NCI-H774 (cell line): Measurements from ENCODE around the gene ARID1B.
"Not testable (repeated sequence)": the region's sequence is repeated elsewhere in the genome, so short reads cannot be mapped to it uniquely, and the experiment has no call there.

Experiments used
- DNase-seq: peaks from one replicate; lab custom pipeline; 2025; lab: John Stamatoyannopoulos, UW

The ARID1B gene

GRCh38 chr6:156963712-156964700 lies 186.8 kb downstream of the ARID1B start:
- no peak for DNase-seq

DNA sequence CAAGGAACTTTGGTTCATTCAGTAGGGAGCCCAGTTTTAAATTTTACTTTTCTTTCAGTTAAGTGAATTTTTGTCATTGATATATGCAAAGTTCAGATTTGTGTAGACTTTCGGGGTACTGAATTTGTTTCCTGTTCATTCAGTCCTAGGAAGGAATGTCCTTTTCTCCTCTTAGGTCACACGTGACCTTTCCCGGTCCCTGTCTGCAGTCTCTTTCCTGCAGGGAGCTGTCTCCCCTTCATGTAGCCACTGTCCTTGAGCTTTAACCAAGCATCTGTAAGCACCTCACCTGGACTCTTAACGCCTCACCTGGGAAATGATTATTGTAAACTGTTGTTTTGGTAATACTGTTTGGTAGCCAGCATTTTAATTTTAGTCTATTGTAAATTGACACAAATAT lies 190.7 kb downstream of the ARID1B start:
- no peak for DNase-seq

DNA sequence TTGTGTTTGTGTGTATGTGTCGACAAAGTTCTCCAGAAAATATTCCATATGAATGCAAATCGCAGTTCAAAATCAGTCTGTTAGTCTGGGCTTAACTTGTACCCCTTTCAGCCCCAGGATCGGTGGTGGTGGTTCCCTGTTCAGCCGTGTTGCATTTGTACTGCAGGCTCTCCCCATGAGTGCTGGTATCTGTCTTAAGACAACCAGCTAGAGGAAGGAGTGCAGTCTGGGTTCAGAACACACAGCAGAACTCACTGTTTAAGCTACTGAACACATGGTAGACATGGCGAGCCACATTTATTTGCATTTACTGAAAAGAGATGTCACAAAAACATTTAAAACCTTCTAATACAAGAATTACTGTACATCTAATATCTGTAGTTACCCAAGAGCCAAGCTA lies 192.1 kb downstream of the ARID1B start:
- no peak for DNase-seq

GRCh38 chr6:156970595-156971112 lies 193.5 kb downstream of the ARID1B start:
- DNase-seq, result no peak

DNA sequence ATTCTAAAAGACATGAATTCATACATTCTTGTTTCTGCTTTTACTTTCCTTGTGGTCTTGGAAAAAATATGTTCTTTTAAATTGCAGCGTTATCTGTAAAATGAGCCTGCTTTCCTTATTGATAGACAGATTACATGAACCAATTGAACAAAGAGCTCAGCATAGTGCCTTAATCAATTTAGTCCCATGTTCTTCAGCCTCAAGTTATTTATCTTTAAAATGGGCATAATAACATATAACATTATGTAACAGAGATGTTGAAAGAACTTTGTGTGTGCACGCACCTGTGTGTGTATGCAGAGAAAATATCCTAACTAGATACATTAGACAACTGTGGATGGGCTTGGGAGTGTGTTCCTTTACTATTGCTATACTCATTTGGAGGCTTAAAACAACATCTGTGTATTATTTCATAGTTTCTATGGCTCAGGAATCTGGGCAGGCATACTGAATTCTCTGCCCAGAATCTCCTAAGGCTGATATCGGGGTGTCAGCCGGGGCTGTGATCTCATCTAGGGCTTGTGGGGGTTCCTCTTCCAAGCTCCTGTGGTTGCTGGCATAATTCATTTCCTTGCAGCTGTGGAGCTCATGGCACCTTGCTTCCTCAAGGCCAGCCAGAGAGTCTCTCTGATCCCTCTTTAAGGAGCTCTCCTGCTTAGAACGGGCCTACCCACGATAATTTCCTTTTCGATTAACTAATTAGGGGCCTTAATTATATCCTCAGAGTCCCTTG lies 194.1 kb downstream of the ARID1B start:
- no peak for DNase-seq

DNA sequence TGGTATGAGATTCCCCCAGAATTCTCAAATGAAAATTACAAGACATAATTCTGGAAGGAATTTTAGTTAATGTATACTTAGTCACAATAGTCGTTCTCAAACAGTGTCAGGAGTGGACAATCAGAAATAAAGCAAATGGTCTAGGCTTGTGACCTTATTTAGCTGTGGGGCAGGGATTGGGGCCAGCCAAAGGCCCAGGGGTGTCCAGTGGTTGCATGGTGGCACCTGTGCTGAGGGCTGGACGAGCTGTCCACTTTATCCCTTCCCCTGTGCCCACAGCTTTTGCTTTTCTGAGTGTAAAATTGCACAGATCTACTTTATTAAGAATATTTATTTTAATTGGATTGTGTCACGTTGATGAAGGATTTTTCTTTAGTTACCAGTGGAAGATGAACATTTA lies 195.0 kb downstream of the ARID1B start:
- DNase-seq, result no peak

DNA sequence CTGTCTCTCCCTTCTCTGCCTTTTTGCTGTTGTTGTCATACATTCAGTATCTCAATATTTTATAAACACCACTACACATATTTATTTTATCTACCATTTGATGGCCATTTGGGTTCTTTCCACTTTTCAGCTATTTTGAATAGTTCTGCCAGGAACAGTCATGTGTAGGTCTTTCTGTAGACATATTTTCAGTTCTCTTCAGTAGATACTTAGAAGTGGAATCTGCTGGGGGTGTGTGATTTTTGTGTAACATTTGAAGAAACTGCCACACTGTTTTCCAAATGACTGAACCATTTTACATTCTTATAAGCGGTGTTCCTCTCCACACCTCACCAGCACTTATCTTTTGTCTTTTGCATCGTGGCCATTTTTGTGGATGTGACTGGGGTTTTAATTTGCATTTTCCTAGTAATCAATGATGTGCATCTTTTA lies 197.7 kb downstream of the ARID1B start:
- no peak for DNase-seq

- DNase-seq, result no peak
These were observed 198.2 kb downstream of the ARID1B start for GRCh38 chr6:156975414-156975813.

- DNase-seq, result no peak
These were observed 199.3 kb downstream of the ARID1B start for GRCh38 chr6:156976216-156977127.

DNA sequence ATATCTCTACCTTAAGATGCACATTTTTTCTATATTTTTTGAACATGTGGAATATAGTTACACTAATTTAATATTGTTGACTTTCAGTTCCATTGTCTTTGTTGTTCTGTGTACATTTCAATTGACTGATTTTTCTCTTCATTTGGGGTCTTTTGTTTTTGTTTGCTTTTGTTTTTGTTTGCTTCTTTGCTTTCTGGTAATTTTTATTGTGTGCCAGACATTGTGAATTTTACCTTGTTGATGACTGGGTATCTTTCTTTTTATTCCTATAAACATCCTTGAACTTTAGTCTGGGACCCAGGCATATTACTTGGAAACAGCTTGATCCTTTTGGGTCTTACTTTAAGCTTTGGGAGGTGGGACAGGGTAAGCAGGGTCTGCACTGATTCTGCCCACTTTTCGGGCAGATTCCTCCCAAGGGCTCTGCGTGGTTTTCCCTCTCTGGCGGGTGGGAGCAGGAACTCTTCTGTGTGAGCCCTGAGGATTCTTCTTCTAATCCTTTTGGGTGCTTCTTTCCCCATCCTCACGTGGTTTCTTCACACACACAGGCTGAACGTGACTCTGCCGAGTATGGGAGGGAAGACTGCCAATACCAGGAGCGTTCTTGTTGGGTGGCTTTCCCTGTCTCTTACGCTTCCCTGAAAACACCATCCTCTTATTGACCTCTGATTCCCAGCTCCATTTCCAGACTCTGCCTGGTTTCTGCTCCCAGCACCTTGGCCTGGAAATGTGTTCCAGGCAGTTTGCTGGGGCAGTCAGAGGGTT lies 200.5 kb downstream of the ARID1B start:
- DNase-seq, result no peak

GRCh38 chr6:156978948-156979347 lies 201.8 kb downstream of the ARID1B start:
- DNase-seq, result no peak

GRCh38 chr6:156980515-156980914 lies 203.3 kb downstream of the ARID1B start:
- no peak for DNase-seq

DNA sequence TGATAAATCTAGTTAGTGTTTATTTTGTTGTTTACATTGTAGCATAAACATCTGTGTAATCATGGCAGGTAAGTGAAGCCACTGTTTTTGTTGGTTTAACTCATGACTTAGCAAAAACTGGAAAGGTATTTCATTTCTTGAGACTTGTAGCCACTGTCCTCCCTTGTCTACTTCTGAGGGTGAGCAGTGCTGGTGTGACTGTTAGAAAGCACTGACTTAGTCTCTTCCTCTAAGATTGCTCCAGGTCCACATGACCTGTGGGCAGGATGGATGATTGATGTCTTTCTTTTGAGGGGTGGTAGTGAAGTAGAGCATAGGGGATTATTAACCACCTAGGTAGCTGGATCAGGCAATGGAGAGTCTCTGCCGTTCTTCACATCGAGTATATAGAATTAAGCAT lies 203.8 kb downstream of the ARID1B start:
- no peak for DNase-seq

DNA sequence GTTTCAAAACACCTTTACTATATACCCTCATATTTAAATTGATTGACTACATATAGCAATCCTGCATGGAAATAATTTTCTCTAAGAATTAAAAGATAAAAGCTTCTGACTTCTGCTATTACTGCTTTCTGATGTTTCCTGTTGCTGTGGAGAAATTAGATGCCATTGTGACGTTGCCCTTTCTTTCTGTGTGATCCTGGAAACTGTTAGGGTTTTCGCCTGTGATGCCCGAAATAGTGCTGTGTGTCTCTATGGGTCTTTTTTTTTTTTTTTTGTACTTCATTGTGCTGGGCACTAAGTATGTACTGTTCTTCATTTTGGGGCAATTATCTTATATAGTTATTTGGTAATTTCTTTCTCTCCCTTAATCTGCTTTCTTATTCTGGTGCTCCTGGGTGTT lies 205.0 kb downstream of the ARID1B start:
- DNase-seq, result no peak

- DNase-seq, result not testable (repeated sequence)
These were observed 205.7 kb downstream of the ARID1B start for GRCh38 chr6:156982864-156983263.

DNA sequence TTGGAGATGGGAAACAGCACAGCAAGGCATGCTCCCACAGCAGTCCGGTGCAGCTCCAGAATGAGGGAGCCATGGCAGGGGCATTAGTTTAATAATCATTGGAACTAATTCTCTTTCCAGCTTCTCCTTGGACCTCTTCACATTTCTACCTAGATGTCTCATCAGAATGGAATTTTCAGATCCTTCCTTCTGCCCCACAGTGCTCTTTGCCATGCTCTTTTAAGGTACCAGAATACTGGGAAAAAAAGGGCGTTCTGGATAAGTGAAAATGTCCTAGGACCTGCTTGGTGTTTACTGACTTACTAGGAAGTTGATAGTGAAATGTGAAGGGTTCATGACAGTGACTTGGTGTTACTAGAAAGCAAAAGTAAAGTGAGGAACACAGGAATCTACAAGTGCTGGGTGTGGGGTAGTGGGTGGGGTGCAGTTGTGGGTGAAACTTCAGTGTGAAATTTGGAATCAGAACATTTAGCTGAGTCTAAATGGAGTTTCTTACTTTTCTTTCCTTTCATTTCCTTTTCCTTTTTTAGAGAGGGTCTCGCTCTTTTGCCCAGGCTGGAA lies 207.1 kb downstream of the ARID1B start:
- no peak for DNase-seq

DNA sequence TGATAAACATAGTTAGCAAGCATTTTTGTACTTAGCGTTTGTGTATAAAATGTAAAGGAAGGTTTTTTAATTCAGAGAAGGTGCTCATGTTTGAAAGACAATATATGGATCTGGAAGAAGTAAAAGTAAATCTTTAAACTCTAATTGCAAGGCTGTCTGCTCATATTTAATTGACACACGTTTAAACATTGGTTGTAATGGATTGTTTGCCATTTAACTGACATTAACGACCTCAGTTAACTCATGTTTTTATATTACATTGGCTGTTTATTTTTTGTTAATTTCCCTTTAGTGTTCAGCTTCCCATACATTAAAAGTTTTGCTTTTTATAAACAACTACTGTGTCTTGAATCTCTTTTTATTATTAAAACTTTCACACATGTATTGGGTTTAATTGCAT lies 208.1 kb downstream of the ARID1B start:
- no peak for DNase-seq

DNA sequence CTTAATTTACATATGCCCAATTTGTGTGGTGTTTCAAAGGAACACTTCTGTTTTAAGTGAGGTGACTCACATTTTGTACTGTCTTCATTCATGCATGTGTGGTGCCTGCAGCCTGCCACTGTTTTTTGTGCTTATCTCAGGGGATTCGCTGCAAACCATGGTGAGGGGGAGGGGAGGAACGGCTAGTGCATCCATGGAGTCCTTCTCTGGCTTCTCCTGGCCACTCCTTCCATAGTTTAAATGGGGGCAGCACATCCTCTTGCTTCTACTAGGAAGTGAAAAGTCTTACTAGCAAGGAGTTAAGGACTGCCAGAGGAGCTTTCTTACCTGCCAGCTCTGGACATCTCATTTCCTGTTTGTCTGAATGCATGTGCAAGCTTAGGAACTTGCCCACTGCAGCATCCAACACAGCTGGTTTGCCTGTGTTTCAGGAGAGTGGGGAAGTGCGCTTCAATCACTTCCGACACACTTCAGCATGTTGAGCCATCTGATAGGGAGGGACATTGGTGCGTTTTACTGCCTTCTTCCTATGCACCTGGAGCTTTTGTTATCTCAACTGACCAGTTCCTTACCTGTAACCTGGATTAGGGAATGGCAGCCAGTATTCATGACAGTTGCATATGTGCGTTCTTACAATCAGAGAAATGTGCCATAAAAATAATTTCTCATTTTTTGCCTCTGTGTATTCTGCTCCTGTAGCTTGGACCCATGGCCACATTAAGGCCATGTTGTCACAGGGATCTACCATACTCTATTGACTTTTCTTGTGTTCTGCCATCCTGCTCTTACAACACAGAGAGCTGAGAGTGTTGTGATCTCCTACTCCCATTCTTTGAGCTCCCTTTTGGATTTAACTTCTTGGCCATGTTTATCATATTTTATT lies 211.3 kb downstream of the ARID1B start:
- DNase-seq, result no peak

GRCh38 chr6:156989159-156989806 lies 212.1 kb downstream of the ARID1B start:
- DNase-seq, result no peak
